ENCODE data around the gene CDC42BPB.
"Not testable (repeated sequence)": the region's sequence is repeated elsewhere in the genome, so short reads cannot be mapped to it uniquely, and the experiment has no call there.

CDC42BPB gene

DNA sequence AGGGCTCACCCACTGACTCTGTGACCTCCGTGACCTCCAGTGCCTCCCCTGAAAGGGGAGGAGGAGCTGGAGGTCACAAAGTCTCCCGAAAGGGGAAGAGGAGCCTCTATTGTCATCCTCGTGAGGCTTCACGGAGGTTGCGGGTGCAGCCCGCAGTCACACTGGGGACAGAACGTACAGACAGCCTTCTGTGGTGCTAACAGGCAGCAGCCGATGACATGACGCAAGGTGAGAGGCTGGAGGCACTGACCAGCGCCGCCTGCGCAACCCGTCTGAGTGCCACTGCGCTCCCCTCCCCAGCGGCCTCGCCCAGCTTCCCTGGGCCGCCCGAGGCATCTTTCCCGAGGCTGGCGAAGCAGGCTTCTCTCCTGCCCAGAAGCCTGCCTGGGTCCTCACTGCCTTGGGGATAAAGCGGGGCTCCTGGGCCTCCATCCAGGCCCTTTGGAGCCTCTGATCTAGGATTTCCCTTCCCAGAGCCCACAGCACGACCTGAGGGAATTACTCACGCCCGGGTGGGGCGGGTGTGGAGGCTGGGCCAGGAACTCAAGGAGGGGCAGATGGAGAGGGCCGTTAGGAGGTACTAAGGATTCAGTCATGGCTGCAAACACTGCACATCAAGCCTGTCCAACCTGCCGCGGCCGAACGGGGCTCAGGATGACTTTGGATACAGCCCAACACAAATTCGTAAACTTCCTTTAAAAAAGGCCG lies 14.3 kb upstream of the CDC42BPB start:
- DNase-seq, result no peak

DNA sequence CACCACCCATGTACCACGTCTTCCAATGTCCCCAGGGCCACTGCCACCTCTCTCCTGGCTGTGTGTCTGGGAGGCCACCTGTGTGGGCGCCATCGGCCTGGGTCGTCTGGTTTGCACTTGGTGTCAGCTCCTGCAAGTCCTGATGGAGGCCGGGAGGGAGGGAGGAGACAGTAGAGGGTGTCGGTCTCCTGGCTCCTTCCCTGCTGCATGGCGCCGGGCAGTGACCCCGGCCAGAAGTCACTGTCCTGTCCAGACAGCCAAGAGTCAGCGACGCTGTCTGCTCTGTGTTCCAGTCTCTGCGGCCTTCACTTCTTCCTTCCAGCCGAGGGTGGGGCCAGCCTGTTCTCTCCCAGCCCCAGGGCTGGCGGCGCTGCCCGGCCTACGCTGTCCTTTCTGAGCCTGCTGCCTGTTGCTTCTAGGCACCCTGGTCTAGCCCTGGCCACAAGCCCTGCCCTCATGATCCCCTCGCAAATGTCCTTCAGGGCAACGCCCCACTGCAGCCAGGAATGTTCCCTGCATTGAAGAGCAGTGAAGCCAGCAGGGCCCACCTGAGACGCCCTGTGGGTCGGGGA lies 13.7 kb upstream of the CDC42BPB start:
- DNase-seq, result no peak

DNA sequence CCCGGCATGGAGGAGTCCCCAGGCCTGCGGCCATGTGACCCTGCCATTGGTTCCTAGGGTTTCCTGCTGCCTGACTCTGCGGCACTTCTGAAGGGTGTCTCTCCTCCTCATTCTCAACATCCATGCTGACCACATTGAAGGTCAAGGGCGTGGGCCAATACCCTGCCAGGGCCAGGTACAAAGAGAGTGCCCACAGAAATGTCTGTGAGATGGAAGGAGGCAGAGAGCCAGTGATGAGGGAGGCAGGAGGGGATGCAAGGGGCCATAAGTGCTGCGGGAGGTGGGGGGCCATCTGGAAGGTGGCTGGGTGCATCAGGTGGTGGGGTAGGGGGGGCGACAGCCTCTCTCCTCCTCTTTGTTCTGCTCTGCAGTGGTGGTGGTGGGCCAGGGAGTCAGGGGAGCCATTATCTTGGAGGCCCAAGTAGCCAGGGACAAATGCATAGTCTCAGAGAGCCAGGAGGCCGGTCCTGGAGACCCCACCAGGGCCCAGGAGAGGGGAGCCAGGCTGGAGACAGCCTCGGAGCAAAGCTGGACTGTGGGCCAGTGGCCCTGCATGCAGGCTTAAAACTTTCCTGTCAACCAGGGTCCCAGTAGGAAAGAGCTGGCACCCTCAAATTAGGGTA lies 13.0 kb upstream of the CDC42BPB start:
- DNase-seq, result no peak

DNA sequence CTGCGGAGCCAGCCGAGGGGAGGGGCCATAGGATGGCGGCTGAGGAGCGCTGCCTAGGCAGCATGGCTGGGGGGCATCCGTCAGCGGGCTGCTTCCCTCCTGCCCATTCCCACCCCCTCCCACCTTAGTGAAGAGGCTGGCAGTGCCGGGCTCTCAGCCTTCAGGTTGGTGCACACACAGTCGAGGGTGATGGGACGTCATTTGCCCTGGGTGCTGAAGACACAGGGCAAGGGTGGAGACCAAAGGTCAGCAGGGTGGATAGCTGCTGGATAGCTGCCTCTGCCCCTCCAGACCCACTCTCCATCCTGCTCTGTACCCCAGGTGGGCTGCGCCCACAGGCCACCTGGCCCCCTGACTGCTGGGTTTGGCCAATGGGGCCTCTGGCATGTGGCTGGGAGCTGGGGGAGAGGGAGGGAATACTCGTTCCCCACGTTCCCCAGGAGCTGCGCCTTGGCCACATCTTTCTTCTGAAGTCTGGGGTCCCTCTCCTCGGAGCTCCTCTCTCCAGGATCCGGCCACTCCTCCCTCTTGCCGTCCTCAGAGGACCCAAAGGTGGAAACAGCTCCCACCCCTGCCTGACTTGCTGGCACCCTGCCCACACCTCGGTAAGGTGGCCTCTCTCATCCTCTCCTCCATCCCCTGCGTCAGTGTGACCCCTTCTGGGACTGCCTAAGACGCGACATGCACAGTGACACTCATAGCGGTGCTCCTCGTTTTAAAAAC lies 11.2 kb upstream of the CDC42BPB start:
- no peak for DNase-seq

- no peak for DNase-seq
These were observed 10.0 kb upstream of the CDC42BPB start for GRCh38 chr14:103067231-103067954.

- DNase-seq, result no peak
These were observed 9.1 kb upstream of the CDC42BPB start for GRCh38 chr14:103066399-103066798.

DNA sequence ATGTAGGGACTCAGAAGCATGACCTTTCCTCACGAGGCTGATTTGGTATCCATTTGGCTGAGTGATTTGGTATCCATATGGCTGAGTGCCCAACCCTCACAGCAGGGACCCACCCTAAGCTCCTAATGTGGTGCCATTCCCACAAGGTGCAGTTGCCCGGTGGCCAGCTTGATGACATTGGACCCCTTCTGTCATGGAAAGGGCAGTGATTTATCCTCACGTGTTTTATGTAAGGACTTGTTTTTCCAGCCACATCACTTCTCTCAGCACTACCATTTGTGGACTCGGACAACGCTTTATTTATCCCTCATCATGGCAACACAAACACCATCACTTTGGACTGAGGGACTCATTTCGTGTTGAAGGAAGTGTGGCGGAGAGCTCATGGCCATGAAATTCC lies 8.5 kb upstream of the CDC42BPB start:
- DNase-seq, result no peak

DNA sequence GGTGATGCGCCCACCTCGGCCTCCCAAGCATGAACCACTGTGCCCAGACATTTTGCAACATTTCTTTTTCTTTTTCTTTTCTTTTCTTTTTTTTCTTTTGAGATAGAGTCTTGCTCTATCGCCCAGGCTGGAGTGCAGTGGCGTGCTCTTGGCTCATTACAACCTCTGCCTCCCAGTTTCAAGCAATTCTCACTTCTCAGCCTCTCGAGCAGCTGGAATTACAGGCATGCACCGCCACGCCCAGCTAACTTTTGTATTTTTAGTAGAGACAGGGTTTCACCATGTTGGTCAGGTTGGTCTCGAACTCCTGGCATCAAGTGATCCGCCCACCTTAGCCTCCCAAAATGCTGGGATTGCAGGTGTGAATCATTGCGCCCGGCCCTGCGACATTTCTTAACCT lies 7.6 kb upstream of the CDC42BPB start:
- DNase-seq, result no peak

DNA sequence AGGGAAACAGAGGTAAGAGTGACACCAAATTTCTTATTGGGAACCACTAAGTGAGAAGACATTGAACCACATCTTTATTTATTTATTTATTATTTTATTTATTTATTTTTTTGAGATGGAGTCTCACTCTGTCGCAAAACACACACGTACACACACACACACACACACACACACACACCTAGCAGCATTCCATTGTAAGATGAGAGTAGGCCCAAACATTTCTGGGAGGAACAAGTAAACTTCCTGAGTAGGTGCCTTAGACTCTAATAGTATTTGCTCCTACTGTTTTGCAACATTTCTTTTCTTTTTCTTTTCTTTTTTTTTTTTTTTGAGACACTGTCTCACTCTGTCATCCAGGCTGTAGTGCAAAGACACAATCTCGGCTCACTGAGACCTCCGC lies 7.1 kb upstream of the CDC42BPB start:
- DNase-seq, result no peak

DNA sequence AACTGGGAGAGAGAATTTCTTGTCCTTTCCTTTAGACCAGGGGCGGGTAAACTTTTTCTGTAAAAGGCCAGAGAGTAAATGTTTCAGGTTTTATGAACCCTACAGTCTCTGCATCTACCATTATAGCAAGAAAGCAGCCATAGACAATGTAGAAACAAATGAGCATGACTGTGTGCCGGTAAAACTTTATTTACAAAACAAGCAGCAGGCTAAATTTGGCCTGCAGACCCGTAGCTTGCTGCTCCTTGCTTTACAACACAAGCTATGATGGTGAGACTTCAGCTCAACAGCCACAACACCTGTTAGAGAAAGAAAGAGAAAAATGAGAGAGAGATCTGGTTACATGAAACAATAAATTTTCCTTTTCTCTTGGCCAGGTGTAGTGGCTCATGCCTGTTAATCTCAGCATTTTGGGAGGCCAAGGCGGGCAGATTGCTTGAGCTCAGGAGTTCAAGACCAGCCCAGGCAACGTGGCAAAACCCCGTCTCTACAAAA lies 4.2 kb upstream of the CDC42BPB start:
- DNase-seq, result no peak

GRCh38 chr14:103059556-103059955 lies 2.2 kb upstream of the CDC42BPB start:
- DNase-seq, result no peak

DNA sequence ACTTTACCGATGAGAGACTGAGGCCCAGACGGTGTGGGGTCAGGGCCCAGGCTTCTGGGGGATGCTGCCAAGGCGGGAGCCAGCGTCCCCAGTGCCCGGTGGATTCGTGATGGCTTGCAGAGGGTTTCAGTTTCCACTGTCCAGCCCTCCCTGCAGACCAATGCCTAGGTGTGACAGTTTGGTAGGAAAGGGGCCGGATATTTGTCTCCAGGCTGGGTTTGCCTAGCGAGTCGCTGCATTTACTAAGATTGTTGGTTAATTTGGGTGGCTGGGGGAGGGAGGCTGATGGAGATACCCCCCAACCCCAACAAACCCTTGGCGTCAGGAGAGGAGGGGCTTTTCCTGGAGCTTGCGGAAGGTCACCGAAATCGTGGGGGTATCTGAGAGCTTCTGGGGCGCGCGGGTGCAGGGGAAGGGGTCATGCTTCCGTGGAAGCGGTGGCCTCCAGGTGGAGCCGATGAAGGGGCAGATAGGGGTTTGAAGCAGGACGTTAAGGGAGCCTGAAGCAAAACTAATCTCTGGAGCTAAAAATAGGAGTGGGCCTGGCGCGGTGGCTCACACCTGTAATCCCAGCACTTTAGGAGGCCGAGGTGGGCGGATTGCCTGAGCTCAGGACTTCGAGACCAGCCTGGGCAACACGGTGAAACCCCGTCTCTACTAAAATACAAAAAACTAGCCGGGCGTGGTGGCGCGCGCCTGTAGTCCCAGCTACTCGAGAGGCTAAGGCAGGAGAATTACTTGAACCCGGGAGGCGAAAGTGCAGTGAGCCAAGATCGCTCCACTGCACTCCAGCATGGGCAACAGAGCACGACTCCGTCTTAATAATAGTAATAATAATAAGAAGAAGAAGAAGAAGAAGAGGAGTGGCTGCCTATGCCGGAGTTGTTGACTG lies 1.1 kb upstream of the CDC42BPB start:
- DNase-seq, result no peak

DNA sequence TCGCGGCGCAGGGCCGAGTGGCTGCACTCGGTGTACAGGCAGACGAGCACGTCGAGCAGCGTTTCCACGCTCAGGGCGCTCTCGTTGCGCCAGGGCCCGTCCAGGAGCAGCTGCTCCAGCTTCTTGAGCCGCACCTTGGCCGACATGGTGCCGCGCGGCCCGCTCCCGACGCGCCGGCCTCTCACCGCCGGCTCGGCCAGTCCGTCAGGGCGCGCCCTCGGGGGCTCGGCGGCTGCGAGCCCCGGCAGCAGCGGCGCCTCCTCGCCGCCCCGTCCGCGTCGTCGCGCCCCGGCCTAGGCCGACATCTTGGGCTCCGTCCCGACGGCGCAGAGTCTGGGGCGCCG lies 349 bp downstream of the CDC42BPB start:
- no peak for DNase-seq

DNA sequence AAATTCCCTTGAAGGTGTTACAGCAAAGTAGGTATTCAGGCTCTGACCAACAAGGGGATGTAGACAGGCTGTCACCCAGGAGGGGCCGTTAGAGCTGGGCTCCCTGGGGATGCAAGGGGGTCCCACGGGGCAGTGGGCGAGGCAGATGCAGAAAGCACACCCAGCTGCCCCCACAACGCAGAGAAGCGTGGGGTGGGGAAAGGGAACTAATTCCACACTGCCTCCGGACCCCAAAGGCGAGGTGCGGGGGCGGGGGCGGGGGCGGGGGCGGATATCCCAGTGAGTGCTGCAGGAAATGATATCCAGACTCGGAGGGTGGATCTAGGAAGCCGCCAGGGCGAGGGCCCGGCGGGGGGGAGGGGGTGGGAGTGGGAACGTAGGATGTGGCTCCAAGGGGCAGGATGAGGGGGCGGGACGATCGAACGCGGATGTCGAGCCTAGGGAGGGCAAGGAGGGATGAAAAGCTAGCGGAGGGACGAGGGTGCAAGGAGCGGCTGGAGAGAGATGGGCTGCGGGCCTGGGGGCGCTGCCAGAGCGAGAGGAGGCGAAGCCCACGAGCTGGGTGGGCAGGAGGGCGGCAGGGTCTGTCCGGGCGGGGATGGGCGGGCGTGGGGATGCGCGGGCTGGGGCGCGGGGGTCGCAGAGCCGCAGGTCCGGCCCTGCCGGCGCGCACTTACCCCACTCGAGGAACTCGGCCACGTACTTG lies 874 bp downstream of the CDC42BPB start:
- DNase-seq, result no peak

DNA sequence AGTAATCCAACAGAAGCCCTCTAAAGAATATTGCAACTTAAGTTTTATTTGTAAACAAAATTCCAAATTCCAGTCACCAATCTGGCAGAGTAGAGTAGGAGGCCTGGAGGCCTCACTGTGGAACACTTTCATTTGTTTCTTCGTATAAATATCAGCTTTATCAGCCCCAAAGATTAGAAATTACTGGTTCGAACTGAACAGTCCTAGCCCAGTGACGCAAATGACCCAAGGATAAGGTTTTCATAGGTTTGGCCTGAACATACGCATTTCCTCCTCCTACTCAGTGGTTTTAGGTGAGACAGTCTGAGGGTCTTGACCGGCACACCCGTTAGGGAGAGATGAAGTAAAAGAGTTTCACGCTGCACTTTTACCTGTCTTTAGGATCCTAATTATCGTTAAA lies 1.7 kb downstream of the CDC42BPB start:
- no peak for DNase-seq

DNA sequence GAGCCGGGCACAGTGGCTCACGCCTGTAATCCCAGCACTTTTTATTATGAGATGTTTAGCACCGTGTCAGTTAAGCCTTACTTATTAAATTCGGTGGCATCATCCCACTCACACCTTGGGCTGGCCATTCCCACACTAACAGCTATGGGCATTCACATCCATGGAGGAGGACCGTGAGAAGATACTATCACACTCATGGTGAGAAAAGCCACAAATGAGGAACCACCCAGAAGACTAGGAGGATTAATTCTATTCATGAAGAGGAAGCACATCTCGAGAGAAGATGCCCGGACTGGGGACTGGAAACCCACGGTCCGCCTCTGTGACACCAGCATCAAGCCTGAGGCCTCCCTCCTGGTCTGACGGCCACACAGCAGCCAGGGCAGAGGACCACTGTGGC lies 4.9 kb downstream of the CDC42BPB start:
- no peak for DNase-seq

GRCh38 chr14:103050935-103051334 lies 6.4 kb downstream of the CDC42BPB start:
- DNase-seq, result no peak

- not testable (repeated sequence) for DNase-seq
These were observed 9.9 kb downstream of the CDC42BPB start for GRCh38 chr14:103047453-103047852.

- no peak for DNase-seq
These were observed 11.9 kb downstream of the CDC42BPB start for GRCh38 chr14:103045371-103045869.

GRCh38 chr14:103043257-103044015 lies 13.9 kb downstream of the CDC42BPB start:
- no peak for DNase-seq

All from stimulated activated CD4-positive, alpha-beta T cell treated with anti-CD3 and anti-CD28 coated beads, Interleukin-1b, Interleukin-23, amount 100 ng/mL, for 48 hours (primary cell).